ENCODE data around the gene CCPG1. TPM values are rescaled to one million over a fixed set of nuclear protein-coding genes. Genes with fewer than 3 reads are reported as not detected.

CCPG1 gene
- polyA plus RNA-seq, 1 donor (not counting 4 experiments of a cell fraction or from before 2014, with no cell fraction given) = 12.4 TPM

DNA sequence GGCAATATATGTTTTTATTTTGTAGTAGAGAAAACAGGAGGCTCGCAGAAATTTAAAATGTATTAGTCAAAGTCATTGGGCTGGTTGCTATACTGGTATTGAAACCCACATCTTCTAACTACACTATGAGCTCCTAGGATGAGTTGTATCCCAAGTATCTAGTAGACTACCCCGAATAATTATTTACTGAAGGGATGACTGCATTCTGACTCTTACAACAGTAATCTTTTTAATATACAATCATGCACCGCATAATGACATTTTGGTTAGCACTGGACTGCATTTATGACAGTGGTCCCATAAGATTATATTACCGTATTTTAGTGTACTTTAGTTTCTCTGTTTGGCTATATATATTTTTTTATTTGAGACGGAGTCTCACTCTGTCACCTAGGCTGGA is 73.8 kb downstream of the CCPG1 start:
- no peak for DNase-seq (ENCODE audit: low read depth, low spot score)
- dilution Hi-C loops (cut with MboI; ENCODE audit: extremely low pct_ligation_motif_present, low sequenced_read_pairs) = no loop called here

DNA sequence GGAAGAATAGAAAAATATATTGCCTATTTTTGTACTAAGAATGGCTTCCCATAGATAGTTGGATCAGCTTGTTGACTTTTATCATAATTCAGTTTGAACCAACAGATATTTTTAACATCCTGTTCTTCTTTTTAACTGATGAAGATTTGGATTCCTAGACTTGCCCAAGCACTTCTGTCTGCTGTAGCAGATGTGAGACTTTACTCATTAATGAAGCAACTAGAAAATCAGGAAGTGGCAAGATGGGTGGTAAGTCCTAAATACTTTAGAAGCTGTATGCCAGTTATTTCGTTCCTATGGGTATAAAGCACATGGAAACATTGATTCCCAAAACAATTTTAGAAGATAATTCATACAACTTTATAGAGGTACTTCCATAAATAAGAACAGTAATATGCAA is 80.8 kb downstream of the CCPG1 start:
- Histone ChIP-seq H3K36me3 (ENCODE audit: control insufficient read depth in 2 of 2, extremely low read depth in 1 of 2, insufficient read depth in 2 of 2, low read length in 2 of 2) (no peaks in the 10 kb centered on the region), H3K9me1 (ENCODE audit: control insufficient read depth, extremely low read depth, insufficient read depth, low read length) (no peaks in the 10 kb centered on the region)

More for the DNA sequence above, 73.8 kb downstream of the CCPG1 start:
- no peaks in the 10 kb centered on the region for H3K9me3 ChIP-seq (ENCODE audit: control insufficient read depth, low read depth, low read length)
- H3K27ac ChIP-seq (ENCODE audit: control insufficient read depth, insufficient read depth, low read length) = no peak overlapping the region
- H2AFZ ChIP-seq (ENCODE audit: control insufficient read depth, low read length) = no peak overlapping the region
- H3K36me3 ChIP-seq (ENCODE audit: control insufficient read depth in 2 of 2, extremely low read depth in 1 of 2, insufficient read depth in 2 of 2, low read length in 2 of 2) = peaks cover 0 to 2% of the 10 kb centered on the region in 2 experiments
- no peaks in the 10 kb centered on the region for H3K79me2 ChIP-seq (ENCODE audit: control insufficient read depth, insufficient read depth, low read length)
- no peak overlapping the region for H3K9ac ChIP-seq (ENCODE audit: control insufficient read depth, extremely low read depth, insufficient read depth, low read length)
- H3K27me3 ChIP-seq (ENCODE audit: control insufficient read depth, extremely low read depth, insufficient read depth, low read length) = no peaks in the 10 kb centered on the region
- H3K4me2 ChIP-seq (ENCODE audit: control insufficient read depth, extremely low read depth, insufficient read depth, low read depth, low read length) = no peak overlapping the region
- no peaks in the 10 kb centered on the region for H3K9me1 ChIP-seq (ENCODE audit: control insufficient read depth, extremely low read depth, insufficient read depth, low read length)
- H3K4me1 ChIP-seq (ENCODE audit: control insufficient read depth, extremely low read depth, insufficient read depth, low read length) = no peaks in the 10 kb centered on the region
- no peak for FAIRE-seq
- no peak overlapping the region for H3K4me3 ChIP-seq (ENCODE audit: control insufficient read depth in 2 of 3, extremely low read depth in 1 of 3, insufficient read depth in 2 of 3, low read depth in 1 of 3, low read length in 3 of 3)
- H4K20me1 ChIP-seq (ENCODE audit: control insufficient read depth, extremely low read depth, insufficient read depth, low read length) = no peaks in the 10 kb centered on the region
- TF ChIP-seq, protein P1, sequence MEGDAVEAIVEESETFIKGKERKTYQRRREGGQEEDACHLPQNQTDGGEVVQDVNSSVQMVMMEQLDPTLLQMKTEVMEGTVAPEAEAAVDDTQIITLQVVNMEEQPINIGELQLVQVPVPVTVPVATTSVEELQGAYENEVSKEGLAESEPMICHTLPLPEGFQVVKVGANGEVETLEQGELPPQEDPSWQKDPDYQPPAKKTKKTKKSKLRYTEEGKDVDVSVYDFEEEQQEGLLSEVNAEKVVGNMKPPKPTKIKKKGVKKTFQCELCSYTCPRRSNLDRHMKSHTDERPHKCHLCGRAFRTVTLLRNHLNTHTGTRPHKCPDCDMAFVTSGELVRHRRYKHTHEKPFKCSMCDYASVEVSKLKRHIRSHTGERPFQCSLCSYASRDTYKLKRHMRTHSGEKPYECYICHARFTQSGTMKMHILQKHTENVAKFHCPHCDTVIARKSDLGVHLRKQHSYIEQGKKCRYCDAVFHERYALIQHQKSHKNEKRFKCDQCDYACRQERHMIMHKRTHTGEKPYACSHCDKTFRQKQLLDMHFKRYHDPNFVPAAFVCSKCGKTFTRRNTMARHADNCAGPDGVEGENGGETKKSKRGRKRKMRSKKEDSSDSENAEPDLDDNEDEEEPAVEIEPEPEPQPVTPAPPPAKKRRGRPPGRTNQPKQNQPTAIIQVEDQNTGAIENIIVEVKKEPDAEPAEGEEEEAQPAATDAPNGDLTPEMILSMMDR (optimal IDR thresholded peaks at IDR 0.05 in 1 of 3, IDR thresholded peaks at IDR 0.05 in 1 of 3, conservative IDR thresholded peaks at IDR 0.05 in 1 of 3; ENCODE audit: extremely low read depth in 1 of 3, insufficient read depth in 2 of 3, low read length in 3 of 3) = no peak

More for the DNA sequence above, 80.8 kb downstream of the CCPG1 start:
- H3K4me3 ChIP-seq (ENCODE audit: control insufficient read depth in 2 of 3, extremely low read depth in 1 of 3, insufficient read depth in 2 of 3, low read depth in 1 of 3, low read length in 3 of 3) = no peak overlapping the region
- FAIRE-seq (no peak), DNase-seq (ENCODE audit: low read depth, low spot score) (no peak)
- H3K27ac ChIP-seq (ENCODE audit: control insufficient read depth, insufficient read depth, low read length) = no peak overlapping the region
- H3K4me2 ChIP-seq (ENCODE audit: control insufficient read depth, extremely low read depth, insufficient read depth, low read depth, low read length) = no peak overlapping the region
- no peak overlapping the region for H3K9ac ChIP-seq (ENCODE audit: control insufficient read depth, extremely low read depth, insufficient read depth, low read length)
- H3K9me3 ChIP-seq (ENCODE audit: control insufficient read depth, low read depth, low read length) = no peaks in the 10 kb centered on the region
- no peaks in the 10 kb centered on the region for H4K20me1 ChIP-seq (ENCODE audit: control insufficient read depth, extremely low read depth, insufficient read depth, low read length)
- H3K27me3 ChIP-seq (ENCODE audit: control insufficient read depth, extremely low read depth, insufficient read depth, low read length) = no peaks in the 10 kb centered on the region
- no peaks in the 10 kb centered on the region for H3K79me2 ChIP-seq (ENCODE audit: control insufficient read depth, insufficient read depth, low read length)
- no peak overlapping the region for H2AFZ ChIP-seq (ENCODE audit: control insufficient read depth, low read length)
- dilution Hi-C loops (cut with MboI; ENCODE audit: extremely low pct_ligation_motif_present, low sequenced_read_pairs) = no loop called here
- TF ChIP-seq EZH2 (IDR thresholded peaks at IDR 0.05; ENCODE audit: low read length) = no peak
- TF ChIP-seq, protein P1 (optimal IDR thresholded peaks at IDR 0.05 in 1 of 3, IDR thresholded peaks at IDR 0.05 in 1 of 3, conservative IDR thresholded peaks at IDR 0.05 in 1 of 3; ENCODE audit: extremely low read depth in 1 of 3, insufficient read depth in 2 of 3, low read length in 3 of 3) = no peak
- H3K4me1 ChIP-seq (ENCODE audit: control insufficient read depth, extremely low read depth, insufficient read depth, low read length) = no peaks in the 10 kb centered on the region
